Stomach smooth muscle (tissue), 2 donors: ENCODE data around the gene CENPP.

ENCODE experiments used
- H3K27ac ChIP-seq: one replicate; pipeline ENCODE4 v1.7.0; 2013; ENCODE audit warnings: mild to moderate bottlenecking, low read length, inconsistent platforms
- H3K27me3 ChIP-seq, 2 donors: one replicate each; pipeline ENCODE4 v1.7.0; 2013; ENCODE audit warnings: low read length in 2 of 2; ENCODE audit not compliant: insufficient read depth in 2 of 2, control insufficient read depth in 1 of 2
- H3K36me3 ChIP-seq, 2 donors: one replicate each; pipeline ENCODE4 v1.7.0; 2013; ENCODE audit warnings: low read length in 2 of 2; ENCODE audit not compliant: control insufficient read depth in 2 of 2, insufficient read depth in 2 of 2
- H3K4me1 ChIP-seq: one replicate; pipeline ENCODE4 v1.7.0; 2013; ENCODE audit warnings: low read length; ENCODE audit not compliant: control insufficient read depth, insufficient read depth
- H3K4me3 ChIP-seq, 2 donors: one replicate each; pipeline ENCODE4 v1.7.0; 2013; ENCODE audit warnings: low read length in 2 of 2
- H3K9ac ChIP-seq, 2 donors: one replicate each; pipeline ENCODE4 v1.7.0; 2013; ENCODE audit warnings: low read length in 2 of 2, mild to moderate bottlenecking in 1 of 2
- H3K9me3 ChIP-seq, 2 donors: one replicate each; pipeline ENCODE4 v1.7.0; 2013; ENCODE audit warnings: low read length in 2 of 2; ENCODE audit not compliant: control insufficient read depth in 2 of 2
- donor health status: healthy.
- donor health status: Pancreatic carcinoma.

CENPP gene

DNA sequence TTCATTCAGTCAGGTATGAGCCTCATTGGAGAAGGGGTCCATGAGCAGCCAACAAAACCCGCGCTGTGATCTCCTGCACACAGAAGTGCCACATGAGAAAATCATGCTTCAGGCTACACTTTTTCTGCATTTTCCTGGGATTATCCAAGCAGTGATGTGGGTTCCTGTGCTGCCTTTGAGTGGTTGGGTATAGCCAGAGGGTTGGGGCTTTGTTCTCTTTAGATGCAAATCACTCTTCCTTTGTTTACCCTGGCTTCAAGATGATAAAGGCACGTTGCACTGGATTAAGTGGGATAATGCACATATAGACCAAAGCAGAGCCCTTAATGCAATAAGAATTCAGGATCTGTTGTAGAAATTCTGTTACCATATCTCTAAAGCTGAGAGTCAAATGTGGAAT is 191.3 kb downstream of the CENPP start:
- no peak overlapping the region for H3K9ac ChIP-seq
- peaks cover 0 to 3% of the 10 kb centered on the region in 2 donors for H3K36me3 ChIP-seq
- no peaks in the 10 kb centered on the region for H3K27me3 ChIP-seq
- no peak overlapping the region for H3K4me3 ChIP-seq
- no peak overlapping the region for H3K27ac ChIP-seq
- H3K4me1 ChIP-seq = peaks cover 9% of the 10 kb centered on the region
- no peaks in the 10 kb centered on the region for H3K9me3 ChIP-seq

DNA sequence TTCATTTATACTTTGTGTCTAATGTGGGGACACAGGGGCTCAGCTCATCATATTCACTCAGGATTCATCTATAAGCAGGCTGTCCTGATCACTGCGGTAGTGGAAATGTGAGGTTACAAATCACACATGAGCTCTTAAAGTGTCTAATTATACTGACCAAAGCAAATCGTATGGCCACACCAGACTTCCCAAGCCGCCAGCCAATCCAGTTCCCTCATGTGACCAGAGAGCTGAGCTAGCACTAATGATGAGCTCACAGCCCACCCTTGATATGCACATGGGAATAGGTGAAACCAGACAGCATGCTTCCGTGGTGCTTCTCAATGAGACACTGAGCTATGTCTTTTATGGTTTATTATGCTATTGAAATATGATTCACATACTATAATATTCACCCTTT is 192.4 kb downstream of the CENPP start:
- Histone ChIP-seq H3K36me3 (peaks cover 0 to 3% of the 10 kb centered on the region in 2 donors), H3K9ac (no peak overlapping the region), H3K27me3 (no peaks in the 10 kb centered on the region), H3K4me1 (peaks cover 3% of the 10 kb centered on the region), H3K4me3 (no peak overlapping the region), H3K9me3 (no peaks in the 10 kb centered on the region), H3K27ac (no peak overlapping the region)

- Histone ChIP-seq H3K9ac (no peak overlapping the region), H3K36me3 (peaks cover 0 to 3% of the 10 kb centered on the region in 2 donors), H3K27me3 (no peaks in the 10 kb centered on the region), H3K9me3 (no peaks in the 10 kb centered on the region), H3K4me3 (no peak overlapping the region), H3K27ac (no peak overlapping the region), H3K4me1 (no peaks in the 10 kb centered on the region)
Observed at GRCh38 chr9:92520837-92521236, 195.1 kb downstream of the CENPP start.

GRCh38 chr9:92522983-92523970 is 197.5 kb downstream of the CENPP start:
- Histone ChIP-seq H3K4me3 (no peak overlapping the region), H3K4me1 (no peaks in the 10 kb centered on the region), H3K9me3 (no peaks in the 10 kb centered on the region), H3K36me3 (no peaks in the 10 kb centered on the region), H3K27ac (no peak overlapping the region), H3K9ac (no peak overlapping the region), H3K27me3 (no peaks in the 10 kb centered on the region)

GRCh38 chr9:92524881-92525280 is 199.1 kb downstream of the CENPP start:
- Histone ChIP-seq H3K9ac (no peak overlapping the region), H3K27ac (no peak overlapping the region), H3K27me3 (no peaks in the 10 kb centered on the region), H3K36me3 (no peaks in the 10 kb centered on the region), H3K9me3 (no peaks in the 10 kb centered on the region), H3K4me3 (no peak overlapping the region), H3K4me1 (no peaks in the 10 kb centered on the region)

DNA sequence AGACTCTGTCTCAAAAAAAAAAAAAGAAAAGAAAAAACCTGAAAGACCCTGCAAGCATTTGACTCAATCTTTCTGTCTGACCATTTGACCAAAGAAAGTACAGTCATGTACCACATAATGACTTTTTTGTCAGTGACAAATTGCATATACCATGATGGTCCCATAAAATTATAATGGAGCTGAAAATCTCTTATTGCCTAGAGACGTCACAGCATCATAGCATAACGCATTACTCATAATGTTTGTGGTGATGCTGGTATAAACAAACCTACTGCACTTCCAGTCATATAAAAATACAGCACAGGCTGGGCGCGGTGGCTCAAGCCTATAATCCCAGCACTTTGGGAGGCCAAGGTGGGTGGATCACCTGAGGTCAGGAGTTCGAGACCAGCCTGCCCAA is 199.6 kb downstream of the CENPP start:
- Histone ChIP-seq H3K4me3 (no peak overlapping the region), H3K36me3 (no peaks in the 10 kb centered on the region), H3K27ac (no peak overlapping the region), H3K4me1 (no peaks in the 10 kb centered on the region), H3K27me3 (no peaks in the 10 kb centered on the region), H3K9ac (no peak overlapping the region), H3K9me3 (no peaks in the 10 kb centered on the region)

DNA sequence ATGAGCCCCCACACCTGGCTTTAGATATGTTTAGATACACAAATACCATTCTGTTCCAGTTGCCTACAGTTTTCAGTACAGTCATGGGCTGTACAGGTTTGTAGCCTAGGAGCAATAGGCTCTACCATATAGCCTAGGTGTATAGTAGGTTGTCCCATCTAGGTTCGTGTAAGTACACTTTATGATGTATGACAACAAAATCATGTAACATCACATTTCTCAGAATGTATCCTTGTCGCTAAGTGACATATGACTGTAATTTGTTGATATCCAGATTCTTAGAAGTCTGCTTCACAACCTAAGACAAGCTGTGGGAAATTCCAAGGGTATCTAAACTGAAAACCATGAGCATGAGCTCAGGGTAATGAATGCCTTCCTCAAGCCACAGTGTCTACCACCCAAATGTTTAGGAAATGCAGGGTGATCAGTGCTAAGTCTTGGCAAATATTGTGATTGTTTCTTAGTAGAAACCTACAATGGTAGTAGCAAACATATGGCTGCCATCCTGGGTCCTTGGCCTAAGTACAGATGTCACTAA is 201.6 kb downstream of the CENPP start:
- Histone ChIP-seq H3K9me3 (no peaks in the 10 kb centered on the region), H3K27ac (no peak overlapping the region), H3K4me3 (no peak overlapping the region), H3K4me1 (no peaks in the 10 kb centered on the region), H3K27me3 (no peaks in the 10 kb centered on the region), H3K9ac (no peak overlapping the region), H3K36me3 (no peaks in the 10 kb centered on the region)

DNA sequence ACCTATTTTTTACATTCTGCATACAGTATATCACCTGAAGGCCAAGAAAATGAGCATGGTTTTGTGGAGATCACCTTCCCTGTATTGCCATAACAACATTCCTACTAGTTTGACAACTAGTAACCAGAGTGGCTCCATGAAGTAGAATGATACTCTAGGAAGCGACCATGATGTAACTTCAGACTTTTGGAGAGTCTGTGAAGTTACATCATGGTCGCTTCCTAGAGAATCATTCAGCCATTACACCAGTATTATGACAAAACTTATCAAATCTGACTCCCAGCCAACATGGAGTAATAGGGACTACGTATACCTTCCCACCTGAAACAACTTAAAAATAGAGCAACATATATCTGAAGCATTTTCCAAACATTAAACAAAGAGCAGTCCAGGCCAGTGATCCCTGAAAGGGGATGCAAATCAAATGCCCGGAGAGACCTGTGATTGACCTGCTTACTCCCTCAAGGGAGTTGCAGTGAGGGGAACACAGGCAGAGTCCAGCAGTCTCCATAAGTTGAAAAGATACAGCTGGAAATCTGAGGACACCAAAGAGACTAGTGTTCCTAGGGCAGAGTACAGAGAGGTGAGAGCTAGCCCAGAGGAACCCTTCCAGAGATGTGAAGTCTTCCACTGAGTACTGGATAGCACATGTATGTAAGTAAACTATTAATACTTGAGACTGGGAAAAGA is 202.2 kb downstream of the CENPP start:
- H3K9me3 ChIP-seq = no peaks in the 10 kb centered on the region
- no peaks in the 10 kb centered on the region for H3K36me3 ChIP-seq
- no peak overlapping the region for H3K27ac ChIP-seq
- H3K9ac ChIP-seq = no peak overlapping the region
- no peaks in the 10 kb centered on the region for H3K27me3 ChIP-seq
- no peaks in the 10 kb centered on the region for H3K4me1 ChIP-seq
- H3K4me3 ChIP-seq = no peak overlapping the region

- H3K4me3 ChIP-seq = no peak overlapping the region
- H3K9ac ChIP-seq = no peak overlapping the region
- no peak overlapping the region for H3K27ac ChIP-seq
- H3K9me3 ChIP-seq = no peaks in the 10 kb centered on the region
- no peaks in the 10 kb centered on the region for H3K4me1 ChIP-seq
- H3K36me3 ChIP-seq = no peaks in the 10 kb centered on the region
- no peaks in the 10 kb centered on the region for H3K27me3 ChIP-seq
Observed at GRCh38 chr9:92528522-92528849, 202.7 kb downstream of the CENPP start.

- no peak overlapping the region for H3K4me3 ChIP-seq
- no peak overlapping the region for H3K27ac ChIP-seq
- no peaks in the 10 kb centered on the region for H3K9me3 ChIP-seq
- H3K27me3 ChIP-seq = no peaks in the 10 kb centered on the region
- H3K9ac ChIP-seq = no peak overlapping the region
- H3K36me3 ChIP-seq = no peaks in the 10 kb centered on the region
- no peaks in the 10 kb centered on the region for H3K4me1 ChIP-seq
Observed at GRCh38 chr9:92529124-92529523, 203.4 kb downstream of the CENPP start.

- Histone ChIP-seq H3K9me3 (no peaks in the 10 kb centered on the region), H3K4me1 (no peaks in the 10 kb centered on the region), H3K27ac (no peak overlapping the region), H3K4me3 (no peak overlapping the region), H3K9ac (no peak overlapping the region), H3K27me3 (no peaks in the 10 kb centered on the region), H3K36me3 (no peaks in the 10 kb centered on the region)
Observed at GRCh38 chr9:92530893-92531292, 205.1 kb downstream of the CENPP start.
